Left ventricle myocardium inferior (tissue), 1 donor: ENCODE results near the gene RBMXL2. TPM values are rescaled to one million over a fixed set of nuclear protein-coding genes. Genes with fewer than 3 reads are reported as not detected.
A peak's percentile ranks its signal among the peaks of the same experiment; 100 is the strongest.

Experiments
- DNase-seq: peaks from one replicate; pipeline ENCODE4 v3.0.0-alpha.2; 2020
- H3K27ac ChIP-seq: fragments of 200-600 bp; replicated peaks from 2 replicates; pipeline ENCODE4 v1.8.0; 2021
- H3K27me3 ChIP-seq: fragments of 200-600 bp; 2 replicates; pipeline ENCODE4 v1.8.0; 2021; ENCODE audit warnings: low read depth
- H3K36me3 ChIP-seq: fragments of 200-600 bp; 2 replicates; pipeline ENCODE4 v1.8.0; 2021
- H3K4me1 ChIP-seq: fragments of 200-600 bp; 2 replicates; pipeline ENCODE4 v1.8.0; 2021
- H3K4me3 ChIP-seq: fragments of 200-600 bp; 2 replicates; pipeline ENCODE4 v1.8.0; 2021; ENCODE audit warnings: mild to moderate bottlenecking, moderate library complexity
- H3K9me3 ChIP-seq: fragments of 200-600 bp; replicated peaks from 2 replicates; pipeline ENCODE4 v1.8.0; 2021
- intact Hi-C: fragments of 100-400 bp; cut with micrococcal nuclease; formaldehyde crosslinking; loops from one replicate; pipeline ENCODE4 v1.11.0; 2022
- total RNA-seq: library from RNA; stranded (reverse); fragmentation: NEBNext Ultra II Directional; extraction: Animal tissue kit (Norgen Biotek cat#: 25700); gene quantifications from one replicate; pipeline ENCODE4 v1.2.1, GENCODE V29; 2021
- TF ChIP-seq, protein P1 (sequence below): fragments of 200-600 bp; IDR thresholded peaks from 2 replicates; pipeline ENCODE4 v1.8.0; 2021; ENCODE audit warnings: antibody characterized with exemption, mild to moderate bottlenecking, borderline replicate concordance
- donor health status: DM: no; HTN: yes; CAD: no; lungs with severe emphysema.

The RBMXL2 gene
- total RNA-seq, 1 donor from 2014 or later: not detected

DNA sequence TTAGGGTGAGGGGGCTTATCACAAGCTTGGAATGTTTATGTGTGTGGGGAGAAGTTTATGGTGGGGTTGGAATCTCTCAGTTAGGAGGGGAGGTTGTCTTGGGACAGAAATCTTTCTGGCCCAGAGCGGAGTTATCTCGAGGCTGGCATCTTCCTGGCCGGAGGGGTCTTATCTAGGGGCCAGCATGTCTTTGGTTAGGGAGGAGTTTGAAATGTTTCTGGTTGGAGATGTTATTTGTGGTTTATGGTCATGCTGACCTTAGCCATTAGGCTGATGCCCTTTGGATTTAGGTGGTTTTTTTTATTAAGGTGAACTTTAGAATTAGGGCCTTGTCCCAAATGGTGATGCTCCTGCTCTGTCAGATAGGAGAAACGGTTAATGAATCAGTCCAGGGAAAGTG is 7.9 kb upstream of the RBMXL2 start:
- no peak for DNase-seq

DNA sequence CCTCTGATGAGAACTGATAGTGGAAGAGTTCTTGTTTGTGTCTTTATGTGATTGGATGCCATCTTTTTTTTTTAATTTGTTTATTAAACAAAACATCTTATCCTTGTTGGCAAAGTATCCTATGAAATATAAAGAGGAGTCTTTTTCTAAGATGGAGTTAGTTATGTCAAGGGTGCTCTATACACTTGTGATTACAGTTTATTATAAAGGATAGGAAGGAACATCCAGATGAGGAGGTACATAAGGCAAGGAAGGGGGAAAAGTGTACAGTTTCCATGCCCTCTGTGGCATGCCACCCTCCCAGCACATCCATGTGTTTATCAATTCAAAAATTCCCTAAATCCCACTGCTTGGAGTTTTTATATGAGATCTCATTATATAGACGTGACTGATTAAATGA is 7.4 kb upstream of the RBMXL2 start:
- Histone ChIP-seq H3K27ac (no peak overlapping the region), H3K4me3 (no peak overlapping the region), H3K4me1 (no peaks in the 10 kb centered on the region), H3K27me3 (peaks cover 28% of the 10 kb centered on the region), H3K9me3 (peaks cover 20% of the 10 kb centered on the region), H3K36me3 (no peaks in the 10 kb centered on the region)
- TF ChIP-seq, protein P1, sequence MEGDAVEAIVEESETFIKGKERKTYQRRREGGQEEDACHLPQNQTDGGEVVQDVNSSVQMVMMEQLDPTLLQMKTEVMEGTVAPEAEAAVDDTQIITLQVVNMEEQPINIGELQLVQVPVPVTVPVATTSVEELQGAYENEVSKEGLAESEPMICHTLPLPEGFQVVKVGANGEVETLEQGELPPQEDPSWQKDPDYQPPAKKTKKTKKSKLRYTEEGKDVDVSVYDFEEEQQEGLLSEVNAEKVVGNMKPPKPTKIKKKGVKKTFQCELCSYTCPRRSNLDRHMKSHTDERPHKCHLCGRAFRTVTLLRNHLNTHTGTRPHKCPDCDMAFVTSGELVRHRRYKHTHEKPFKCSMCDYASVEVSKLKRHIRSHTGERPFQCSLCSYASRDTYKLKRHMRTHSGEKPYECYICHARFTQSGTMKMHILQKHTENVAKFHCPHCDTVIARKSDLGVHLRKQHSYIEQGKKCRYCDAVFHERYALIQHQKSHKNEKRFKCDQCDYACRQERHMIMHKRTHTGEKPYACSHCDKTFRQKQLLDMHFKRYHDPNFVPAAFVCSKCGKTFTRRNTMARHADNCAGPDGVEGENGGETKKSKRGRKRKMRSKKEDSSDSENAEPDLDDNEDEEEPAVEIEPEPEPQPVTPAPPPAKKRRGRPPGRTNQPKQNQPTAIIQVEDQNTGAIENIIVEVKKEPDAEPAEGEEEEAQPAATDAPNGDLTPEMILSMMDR: no peak
- intact Hi-C loops: no loop called here
- no peak for DNase-seq

More for the DNA sequence above, 7.9 kb upstream of the RBMXL2 start:
- Histone ChIP-seq H3K36me3 (no peaks in the 10 kb centered on the region), H3K9me3 (peaks cover 20% of the 10 kb centered on the region), H3K4me3 (no peak overlapping the region), H3K4me1 (no peaks in the 10 kb centered on the region), H3K27ac (no peak overlapping the region), H3K27me3 (peaks cover 23% of the 10 kb centered on the region)
- TF ChIP-seq, protein P1: no peak
- intact Hi-C loops: no loop called here

DNA sequence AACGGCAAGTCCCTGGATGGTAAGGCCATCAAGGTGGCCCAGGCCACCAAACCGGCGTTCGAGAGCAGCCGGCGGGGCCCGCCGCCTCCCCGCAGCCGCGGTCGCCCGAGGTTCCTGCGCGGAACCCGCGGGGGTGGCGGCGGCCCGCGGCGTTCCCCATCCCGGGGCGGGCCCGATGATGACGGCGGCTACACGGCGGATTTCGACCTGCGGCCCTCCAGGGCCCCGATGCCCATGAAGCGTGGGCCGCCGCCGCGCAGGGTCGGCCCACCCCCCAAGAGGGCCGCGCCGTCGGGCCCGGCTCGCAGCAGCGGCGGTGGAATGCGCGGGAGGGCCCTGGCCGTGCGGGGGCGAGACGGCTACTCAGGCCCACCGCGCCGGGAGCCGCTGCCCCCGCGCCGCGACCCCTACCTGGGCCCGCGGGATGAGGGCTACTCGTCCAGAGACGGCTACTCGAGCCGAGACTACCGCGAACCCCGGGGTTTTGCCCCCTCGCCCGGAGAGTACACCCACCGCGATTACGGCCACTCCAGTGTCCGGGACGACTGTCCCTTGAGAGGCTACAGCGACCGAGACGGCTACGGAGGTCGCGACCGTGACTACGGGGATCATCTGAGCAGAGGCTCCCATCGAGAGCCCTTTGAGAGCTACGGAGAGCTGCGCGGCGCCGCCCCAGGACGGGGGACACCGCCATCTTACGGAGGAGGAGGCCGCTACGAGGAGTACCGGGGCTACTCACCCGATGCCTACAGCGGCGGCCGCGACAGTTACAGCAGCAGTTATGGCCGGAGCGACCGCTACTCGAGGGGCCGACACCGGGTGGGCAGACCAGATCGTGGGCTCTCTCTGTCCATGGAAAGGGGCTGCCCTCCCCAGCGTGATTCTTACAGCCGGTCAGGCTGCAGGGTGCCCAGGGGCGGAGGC is 792 bp downstream of the RBMXL2 start:
- Histone ChIP-seq H3K9me3 (no peaks in the 10 kb centered on the region), H3K36me3 (no peaks in the 10 kb centered on the region), H3K4me3 (no peak overlapping the region), H3K27ac (no peak overlapping the region), H3K4me1 (no peaks in the 10 kb centered on the region), H3K27me3 (peaks cover 79% of the 10 kb centered on the region)
- intact Hi-C loops: no loop called here
- TF ChIP-seq, protein P1: no peak
- DNase-seq: no peak

DNA sequence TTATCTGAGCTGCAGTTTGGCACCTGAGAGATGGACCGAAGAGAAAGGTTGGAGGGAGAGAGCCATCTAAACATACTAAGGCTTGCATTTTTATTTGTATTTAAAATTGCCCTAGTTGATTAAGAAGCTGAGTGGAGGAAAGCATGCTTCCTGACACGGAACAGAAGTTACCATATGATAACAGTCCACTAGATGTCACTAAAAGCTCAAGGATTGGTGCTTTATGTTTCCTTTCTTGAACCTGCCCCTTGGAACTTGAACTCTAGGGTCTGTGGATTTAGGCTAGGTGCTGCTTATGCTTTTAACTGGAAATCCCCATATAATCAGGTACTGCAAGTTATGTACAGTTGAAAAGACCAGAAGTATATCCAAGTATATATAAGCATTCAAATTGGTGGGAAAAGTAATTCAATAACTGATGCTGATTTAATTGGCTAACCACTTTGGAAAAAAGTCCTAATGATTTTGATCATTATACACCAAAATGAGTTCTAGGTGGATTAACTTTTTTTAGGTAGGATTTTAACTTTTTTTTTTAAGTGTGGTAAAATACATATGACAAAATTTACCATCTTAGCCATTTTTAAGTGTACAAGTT is 9.5 kb downstream of the RBMXL2 start:
- Histone ChIP-seq H3K4me3 (no peak overlapping the region), H3K4me1 (no peaks in the 10 kb centered on the region), H3K27ac (no peak overlapping the region), H3K9me3 (no peaks in the 10 kb centered on the region), H3K27me3 (peaks cover 36% of the 10 kb centered on the region), H3K36me3 (no peaks in the 10 kb centered on the region)
- DNase-seq: no peak
- TF ChIP-seq, protein P1: peak; percentile 70
- intact Hi-C loops: no loop called here

DNA sequence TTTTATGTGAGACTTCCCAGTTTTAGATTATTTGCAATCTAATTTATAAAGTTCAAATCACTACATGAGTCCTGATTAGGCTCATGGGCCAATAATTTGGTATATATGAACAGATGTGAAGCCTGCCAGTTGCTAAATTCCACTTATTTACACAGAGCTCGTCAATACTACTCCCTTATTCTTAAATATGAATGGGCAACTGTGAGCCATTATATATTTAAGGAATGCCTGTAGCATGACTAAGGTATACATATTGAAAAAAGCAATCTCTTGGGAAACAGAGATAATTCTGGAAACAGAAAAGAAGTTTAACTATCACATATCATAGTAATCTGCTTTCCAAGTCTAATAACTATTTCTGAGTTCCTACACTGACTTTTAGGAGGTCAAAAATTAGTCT is 27.0 kb downstream of the RBMXL2 start:
- no peaks in the 10 kb centered on the region for H3K36me3 ChIP-seq
- intact Hi-C loops: no loop called here
- TF ChIP-seq, protein P1: no peak
- peaks cover 63% of the 10 kb centered on the region for H3K27me3 ChIP-seq
- no peak overlapping the region for H3K27ac ChIP-seq
- no peaks in the 10 kb centered on the region for H3K9me3 ChIP-seq
- no peak overlapping the region for H3K4me3 ChIP-seq
- H3K4me1 ChIP-seq: no peaks in the 10 kb centered on the region
- DNase-seq: no peak
